ENCODE measurements around the gene CISTR.

GRCh38 chr12:53789570-53789969 is 37.8 kb upstream of the CISTR start:
- no peak for TF ChIP-seq YY1 (IDR thresholded peaks at IDR 0.05; ENCODE audit: insufficient read depth, insufficient read length)
- TF ChIP-seq ZNF274 (IDR thresholded peaks at IDR 0.05; ENCODE audit: low read depth, low read length), result no peak

Data from NT2/D1 (cell line).